GM19239 (cell line): ENCODE results near the gene AAK1.
A peak's percentile ranks its signal among the peaks of the same experiment; 100 is the strongest.
"Not testable (repeated sequence)": the region's sequence is repeated elsewhere in the genome, so short reads cannot be mapped to it uniquely, and the experiment has no call there.

Source experiments
- DNase-seq: peaks from one replicate; pipeline ENCODE4 v3.0.0; 2011; ENCODE audit warnings: low spot score; ENCODE audit not compliant: insufficient read length
- FAIRE-seq: peaks from 2 replicates; lab custom pipeline; 2011; peaks lifted over from hg19 to GRCh38; lab: Jason Lieb, UNC

The AAK1 gene

DNA sequence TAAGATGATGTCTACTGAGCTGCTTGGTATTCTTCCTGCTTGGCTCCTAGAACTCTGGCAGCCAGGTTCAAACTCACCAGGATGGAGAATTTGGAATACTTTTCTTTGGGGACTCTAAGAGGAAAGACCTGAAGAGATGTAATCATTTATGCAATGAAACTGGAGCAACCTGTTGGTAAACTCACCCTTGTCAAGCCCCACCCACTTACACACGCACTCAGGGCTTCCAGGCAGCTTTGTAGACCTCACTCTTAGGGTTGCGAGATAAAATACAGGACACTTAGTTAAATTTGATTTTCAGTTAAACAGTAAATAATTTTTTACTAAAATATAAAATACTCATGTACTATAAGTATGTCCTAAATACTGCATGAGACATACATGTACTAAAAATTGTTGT lies 19.0 kb upstream of the AAK1 start:
- FAIRE-seq: not testable (repeated sequence)

DNA sequence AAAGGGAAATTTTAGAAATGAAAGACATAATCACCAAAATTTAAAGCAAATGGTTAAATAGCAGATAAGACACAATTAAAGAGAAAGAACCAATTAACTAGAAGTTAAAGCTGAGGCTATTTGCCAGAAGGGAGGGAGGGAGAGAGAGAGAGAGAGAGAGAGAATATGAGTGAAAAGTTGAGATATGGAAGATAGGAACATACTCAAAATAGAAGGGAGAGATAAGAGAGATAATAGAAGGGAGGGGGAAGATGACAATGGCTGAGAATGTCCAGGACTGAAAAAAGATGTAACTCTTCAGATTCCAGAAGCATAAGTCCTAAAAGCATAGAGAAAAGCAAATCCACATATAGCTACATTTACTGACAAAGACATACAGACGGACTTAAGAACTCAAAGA lies 17.1 kb upstream of the AAK1 start:
- FAIRE-seq (no peak), DNase-seq (no peak)

More for the DNA sequence above, 19.0 kb upstream of the AAK1 start:
- not testable (repeated sequence) for DNase-seq

DNA sequence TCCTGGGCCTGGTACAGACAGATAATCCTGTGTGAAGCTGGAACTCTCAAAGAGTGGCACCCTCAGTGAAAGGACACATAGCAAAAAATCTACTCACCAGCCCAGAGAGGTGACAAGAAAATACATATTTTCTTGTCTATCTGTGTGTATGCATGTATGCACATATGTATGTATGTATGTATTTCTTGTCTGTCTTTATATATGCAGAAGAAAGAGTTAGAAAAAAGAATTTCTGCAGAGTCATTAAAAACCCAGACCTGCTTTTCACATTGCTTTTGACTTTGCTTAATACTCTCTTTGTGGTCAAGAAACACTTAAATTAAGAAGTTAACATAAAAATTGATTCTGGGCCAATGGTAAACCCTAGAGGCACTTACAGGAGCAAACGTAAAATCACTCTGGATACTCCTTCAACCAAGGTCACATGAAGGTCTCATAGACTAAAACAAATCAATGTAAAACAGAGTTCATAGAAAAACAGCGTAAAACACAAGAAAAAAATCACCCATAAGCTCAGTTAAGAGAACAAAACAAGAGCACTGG lies 16.5 kb upstream of the AAK1 start:
- DNase-seq (no peak), FAIRE-seq (no peak)

DNA sequence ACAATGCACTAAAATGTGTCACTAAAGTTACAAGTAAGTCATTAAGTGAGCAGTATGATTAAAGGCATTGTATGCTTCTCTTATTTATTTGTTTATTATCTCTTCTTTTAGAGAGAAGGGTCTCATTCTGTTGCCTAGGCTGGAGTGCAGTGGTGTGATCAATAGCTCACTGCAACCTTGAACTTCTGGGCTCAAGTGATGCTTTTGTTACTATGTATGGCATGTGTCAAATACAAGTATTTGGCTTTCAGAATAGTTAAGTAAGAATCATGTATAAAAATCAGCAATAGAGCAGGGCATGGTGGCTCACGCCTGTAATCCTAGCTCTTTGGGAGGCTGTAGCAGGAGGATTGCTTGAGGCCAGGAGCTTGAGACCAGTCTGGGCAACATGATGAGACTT lies 15.8 kb upstream of the AAK1 start:
- FAIRE-seq (no peak), DNase-seq (no peak)

DNA sequence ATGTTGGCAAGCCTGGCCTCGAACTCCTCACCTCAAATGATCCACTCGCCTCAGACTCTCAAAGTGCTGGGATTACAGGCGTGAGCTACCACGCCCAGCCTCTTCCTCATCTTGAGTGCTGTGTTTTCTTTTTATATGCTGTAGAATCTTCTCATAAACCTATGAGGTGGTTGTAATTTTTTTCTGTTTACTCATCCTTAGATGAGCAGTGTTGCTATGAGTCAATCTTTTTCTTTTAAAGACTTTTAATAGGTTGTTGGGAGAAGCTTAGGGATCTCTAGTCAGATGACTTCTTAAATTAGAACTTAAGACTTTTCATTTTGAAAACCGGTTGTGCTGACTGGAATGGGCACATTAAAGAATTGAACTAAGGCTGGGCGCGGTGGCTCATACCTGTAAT lies 8.7 kb upstream of the AAK1 start:
- no peak for FAIRE-seq
- DNase-seq: no peak

DNA sequence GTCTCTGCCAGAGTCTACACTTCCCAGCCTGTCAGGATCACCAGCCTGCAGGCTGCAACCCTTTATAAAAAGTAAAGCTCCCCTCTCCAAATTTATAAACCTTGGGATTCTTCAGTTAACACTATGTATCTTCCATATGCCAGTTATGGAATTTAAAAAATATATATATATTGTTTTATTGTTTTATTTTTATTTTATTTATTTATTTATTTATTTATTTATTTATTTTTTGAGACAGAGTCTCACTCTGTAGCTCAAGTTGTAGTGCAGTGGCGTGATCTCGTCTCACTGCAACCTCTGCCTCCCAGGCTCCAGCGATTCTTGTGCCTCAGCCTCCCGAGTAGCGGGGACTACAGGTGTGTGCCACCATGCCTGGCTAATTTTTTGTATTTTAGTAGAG lies 3.7 kb upstream of the AAK1 start:
- not testable (repeated sequence) for DNase-seq, FAIRE-seq

DNA sequence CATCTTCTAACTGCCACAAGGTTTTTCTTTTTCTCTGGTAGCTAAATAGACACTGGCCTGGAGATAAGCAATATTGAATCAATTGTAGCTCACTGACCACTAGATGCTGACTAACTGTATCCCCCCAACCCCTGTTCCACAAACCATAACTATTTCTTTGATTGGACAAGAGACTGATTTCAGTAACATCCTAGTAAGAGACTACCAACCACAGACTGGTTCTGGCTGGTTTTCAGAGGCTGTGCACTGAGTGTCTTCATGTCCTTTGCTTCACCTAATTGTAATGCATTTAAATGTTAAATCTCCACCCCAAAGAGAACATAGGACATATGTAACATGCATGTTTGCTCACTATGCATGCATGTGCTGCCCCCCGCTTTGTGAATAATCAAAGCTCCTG lies 3.2 kb upstream of the AAK1 start:
- DNase-seq (no peak), FAIRE-seq (peak; percentile 8)

DNA sequence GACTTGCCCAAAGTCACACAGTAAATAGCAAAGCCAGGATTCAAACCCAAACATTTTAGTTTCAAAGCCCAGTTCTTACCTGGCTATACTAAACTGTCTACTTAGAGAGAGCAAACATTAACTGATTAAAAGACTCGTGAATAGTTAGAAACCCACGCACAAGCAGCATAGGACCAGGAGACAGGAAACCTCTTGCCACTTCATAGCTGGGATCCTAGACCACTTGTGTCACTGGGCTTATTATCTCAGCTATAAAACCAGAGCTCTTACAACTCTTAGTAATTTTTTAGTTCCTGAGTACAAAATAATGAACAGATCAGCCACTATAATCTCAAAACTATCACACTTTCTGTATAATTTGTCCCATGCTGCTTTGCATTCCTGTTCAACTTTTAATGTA lies 2.4 kb upstream of the AAK1 start:
- FAIRE-seq (peak; percentile 61), DNase-seq (no peak)

DNA sequence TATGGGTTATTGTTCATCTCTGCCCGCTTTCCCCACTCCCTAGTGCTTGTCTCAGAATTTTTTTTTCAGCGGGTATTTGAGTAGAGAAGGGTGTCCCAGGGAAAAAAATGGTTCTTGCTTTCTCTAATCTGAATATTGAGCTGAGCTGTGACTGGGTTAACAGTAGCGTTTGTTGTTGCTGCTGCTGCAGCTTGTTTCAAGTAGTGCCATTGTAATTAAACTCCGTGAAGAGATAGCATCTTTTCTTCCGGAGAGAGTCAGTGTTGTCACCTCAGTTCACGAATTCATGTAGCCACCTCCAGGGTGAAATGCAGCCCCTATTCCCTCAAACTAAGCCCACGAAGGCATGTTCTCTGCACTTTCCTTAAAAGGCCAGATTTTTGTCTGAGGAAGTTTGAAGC lies 1.5 kb upstream of the AAK1 start:
- FAIRE-seq (peak; percentile 80), DNase-seq (no peak)

DNA sequence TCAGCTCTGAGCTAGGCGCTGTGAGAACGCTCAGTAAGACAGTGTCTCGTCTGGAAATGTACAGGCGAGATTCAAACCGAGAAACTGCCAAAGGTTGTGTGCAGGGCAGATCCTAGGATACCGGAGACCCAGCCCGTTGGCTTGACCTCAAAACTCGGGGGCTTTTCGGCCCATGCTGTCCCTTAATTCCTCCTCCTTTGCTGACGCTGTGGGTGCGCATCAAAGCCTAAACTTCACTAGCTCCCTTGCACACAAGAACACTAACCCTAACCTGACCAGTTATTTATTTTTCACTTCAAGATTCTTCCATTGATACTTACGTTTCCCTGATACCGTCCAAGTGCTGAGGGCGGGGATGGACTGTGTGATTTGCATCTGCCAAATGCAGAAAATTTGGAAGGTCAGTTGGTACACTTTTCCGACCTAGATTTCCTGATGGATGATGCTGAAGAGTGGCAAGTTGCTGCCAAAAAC lies 1.0 kb upstream of the AAK1 start:
- peak; percentile 88 for FAIRE-seq
- no peak for DNase-seq

DNA sequence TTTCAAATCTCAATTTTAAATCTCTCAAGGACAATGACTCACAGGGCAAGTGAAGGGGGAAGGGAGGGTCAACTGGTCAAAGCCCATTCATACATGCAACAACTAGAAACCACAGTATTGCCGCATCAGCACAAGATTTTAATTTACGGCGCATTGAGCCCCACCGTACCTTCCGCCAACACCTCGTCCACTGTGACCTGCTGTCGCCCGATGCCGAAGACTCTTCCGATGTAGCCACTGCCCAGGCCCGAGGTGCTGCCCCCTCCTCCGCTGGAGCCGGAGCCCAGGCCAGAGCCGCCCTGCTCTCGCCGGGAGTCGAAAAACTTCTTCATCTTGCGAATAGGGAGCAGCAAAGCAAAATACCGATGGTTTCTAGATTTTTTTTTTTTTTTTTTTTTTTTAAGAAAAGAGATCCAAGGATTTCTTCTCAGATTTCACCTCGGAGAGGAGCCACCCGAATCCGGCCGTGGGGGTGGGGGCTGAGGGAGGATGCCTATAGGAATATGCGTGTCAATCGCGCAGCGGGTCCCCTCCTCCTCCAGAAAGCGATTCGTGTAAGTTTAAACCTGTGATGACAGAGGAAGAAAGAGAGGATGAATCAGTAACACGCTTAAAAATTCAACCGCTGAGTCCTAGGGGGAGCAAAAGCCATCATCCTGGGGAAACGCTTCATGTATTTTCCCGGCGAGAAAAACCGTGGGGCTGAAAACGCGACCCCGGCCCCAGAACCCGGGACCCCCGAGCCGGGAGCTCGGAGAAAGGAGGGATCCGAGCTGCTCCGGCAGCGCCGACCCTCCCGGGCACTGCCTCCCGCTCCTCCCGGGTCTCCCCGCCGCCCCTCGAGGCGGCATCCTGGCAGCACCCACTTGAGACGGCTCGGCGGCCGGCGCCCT lies 584 bp downstream of the AAK1 start:
- FAIRE-seq (no peak), DNase-seq (no peak)

DNA sequence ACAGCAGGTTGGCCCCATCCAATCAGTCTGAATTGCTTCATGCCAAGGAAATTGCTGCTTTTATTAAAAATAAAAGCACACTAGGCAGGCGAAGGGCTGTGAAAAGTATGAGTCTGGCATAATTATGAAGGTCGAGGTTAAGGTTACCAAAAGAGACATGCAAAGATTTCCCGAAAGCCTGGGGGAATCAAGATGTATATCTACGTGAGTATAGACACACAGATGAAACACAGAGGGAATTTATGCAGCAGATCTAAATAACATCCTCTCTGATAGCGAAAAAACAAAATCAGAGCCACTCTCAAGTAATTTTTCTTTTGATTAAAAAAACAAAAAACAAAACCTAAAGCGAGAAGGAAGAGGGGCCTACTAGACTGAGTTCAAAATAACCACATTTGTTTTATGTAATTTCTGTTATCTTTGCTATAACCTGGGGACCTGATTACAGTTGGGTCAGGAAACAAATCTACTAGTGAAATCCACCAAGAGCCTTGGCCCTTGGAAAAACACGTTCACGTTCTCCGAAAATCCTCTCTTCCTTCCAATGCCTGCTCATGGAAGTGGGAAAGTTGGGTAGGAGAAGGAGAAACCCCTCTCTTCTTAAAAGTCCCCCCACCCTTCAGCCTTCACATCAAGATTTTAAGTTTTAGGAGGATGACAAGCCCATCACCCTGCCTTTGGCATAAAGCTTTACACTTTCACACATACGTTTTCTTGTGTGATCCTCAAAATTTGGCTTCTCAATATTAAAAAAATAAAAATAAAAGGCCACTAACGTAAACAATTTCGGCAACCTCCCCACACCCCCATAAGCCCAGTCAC lies 1.4 kb downstream of the AAK1 start:
- DNase-seq (no peak), FAIRE-seq (no peak)

DNA sequence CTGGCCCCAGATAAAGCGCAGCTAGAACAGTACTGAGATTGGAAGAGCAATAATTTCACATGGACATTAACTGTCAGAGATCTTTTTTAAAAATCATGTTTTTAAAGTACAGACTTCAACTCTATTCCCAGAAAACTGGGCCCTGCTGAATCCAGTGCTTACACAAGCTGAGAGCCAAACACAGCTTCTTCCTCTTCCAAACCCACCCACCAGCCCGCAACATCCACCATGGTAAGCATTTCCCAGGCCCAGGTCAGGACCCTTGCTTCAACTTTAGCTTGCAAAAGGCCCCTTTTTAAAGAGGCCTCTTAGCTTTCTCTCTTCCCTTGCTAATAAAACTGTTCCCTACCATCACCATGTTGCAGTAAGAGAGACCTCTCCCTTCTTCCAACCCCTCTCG lies 2.1 kb downstream of the AAK1 start:
- FAIRE-seq: no peak
- DNase-seq: no peak

DNA sequence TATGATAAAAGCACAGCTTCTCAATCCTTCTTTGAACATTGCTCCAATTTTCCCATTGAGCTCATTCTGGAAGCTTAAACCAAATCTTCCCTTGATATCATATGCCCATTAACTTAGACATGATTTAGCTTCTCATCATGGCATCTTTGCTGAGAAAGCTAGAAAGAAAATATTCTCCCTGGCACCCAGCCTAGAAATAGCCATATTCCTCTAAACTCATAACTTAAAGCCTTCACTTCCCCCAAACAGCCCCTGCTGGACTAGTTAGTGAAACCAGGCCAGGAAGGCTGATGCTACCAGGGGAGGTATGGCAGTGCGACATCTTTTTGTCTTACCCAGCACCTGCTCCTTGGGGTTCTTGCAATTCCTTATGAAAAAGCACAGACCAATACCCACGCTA lies 4.3 kb downstream of the AAK1 start:
- no peak for DNase-seq
- FAIRE-seq: no peak

DNA sequence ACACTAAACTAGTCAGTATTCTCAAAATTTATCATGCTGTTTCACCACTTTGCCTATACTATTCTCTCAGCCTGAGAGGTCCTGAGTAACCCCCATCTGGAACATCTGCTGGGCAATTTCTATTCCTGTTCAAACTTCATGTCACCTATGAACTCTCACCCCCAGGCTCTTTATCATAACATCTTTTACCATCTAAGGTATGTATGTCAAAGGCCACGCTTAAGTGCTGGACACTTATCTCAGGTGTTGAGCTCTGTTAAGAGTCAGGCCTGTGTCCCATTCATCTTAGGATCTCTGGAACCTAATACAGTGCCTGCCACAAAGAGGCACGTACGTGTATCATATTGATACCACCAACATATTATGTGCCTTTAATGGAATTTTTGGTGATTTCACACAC lies 4.9 kb downstream of the AAK1 start:
- no peak for DNase-seq
- FAIRE-seq: no peak

DNA sequence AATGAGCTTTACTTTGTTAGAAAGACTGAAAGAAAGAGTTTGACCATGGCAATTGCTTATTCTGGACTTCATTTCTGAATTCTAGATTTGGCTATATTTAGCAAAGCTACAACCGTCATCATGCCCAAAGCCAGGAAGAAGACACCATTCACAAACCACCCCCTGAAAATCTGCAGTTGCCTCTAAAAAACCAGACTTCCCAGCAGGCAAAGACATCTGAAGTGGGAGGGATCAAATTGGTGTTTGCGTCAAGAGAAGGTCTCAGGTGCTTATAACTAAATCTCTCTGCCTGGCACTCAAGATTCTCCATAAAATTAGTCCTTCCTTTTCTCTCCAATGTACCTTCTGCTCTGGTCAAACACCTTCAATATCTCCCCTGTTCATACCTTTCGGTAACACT lies 5.6 kb downstream of the AAK1 start:
- DNase-seq: no peak
- no peak for FAIRE-seq

DNA sequence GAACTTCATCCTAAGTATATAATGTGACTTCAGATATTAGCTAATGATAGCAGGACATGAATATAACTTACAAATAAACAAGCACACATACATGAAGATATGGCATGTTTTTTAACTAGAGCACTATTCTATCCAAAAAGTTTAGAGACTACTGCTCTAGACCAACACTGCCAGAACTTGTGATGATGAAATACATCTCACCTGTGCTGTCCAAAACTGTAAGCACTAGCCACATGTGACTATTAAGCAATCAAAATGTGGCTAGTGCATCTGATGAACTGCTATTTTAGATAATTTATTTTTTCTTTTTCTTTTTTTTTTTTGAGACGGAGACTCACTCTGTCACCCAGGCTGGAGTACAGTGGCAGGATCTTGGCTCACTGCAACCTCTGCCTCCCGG lies 7.1 kb downstream of the AAK1 start:
- FAIRE-seq: no peak
- no peak for DNase-seq

DNA sequence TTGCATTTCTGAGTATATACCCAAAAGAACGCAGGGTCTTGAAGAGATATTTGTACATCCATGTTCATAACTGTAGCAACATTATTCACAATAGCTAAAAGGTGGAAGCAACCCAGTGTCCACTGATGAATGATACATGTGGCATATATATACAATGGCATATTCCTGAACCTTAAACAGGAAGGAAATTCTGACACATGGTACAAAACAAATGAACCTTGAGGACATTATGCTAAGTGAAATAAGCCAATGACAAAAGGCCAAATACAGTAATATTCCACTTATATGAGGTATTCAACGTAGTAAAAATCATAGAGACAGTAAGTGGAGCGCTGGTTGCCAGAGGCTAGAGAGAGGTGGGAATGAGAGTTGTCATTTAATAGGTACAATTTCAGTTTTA lies 8.1 kb downstream of the AAK1 start:
- DNase-seq: no peak
- FAIRE-seq: no peak

DNA sequence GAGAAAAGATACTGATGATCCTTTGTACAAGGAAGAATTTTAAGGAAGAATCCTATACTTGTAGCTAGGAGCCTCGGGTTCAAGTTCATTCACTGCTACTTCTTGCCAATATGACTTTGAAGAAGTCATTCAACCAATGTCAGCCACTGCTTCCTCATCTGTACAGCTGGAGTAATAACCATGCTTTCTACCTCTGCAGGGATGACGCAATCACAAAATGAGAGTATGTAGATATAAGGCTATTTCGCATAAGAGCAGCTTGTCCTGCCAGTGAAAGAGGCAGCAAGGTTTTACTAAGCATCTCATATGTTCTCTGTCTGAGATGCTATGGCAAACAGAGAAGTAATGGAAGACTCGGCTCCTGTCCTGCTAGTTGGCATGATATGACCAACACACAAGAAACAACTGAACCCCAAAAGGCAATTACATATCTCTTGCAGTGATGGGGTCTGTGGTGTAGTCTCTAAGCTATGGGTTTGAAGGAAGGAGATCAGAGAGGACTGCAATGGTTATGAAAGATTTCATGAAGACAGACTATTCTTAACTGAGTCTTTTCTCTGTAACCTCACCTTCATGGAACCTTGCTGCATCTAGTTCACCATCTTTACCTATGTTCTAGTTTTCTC lies 9.2 kb downstream of the AAK1 start:
- no peak for DNase-seq
- FAIRE-seq: no peak

DNA sequence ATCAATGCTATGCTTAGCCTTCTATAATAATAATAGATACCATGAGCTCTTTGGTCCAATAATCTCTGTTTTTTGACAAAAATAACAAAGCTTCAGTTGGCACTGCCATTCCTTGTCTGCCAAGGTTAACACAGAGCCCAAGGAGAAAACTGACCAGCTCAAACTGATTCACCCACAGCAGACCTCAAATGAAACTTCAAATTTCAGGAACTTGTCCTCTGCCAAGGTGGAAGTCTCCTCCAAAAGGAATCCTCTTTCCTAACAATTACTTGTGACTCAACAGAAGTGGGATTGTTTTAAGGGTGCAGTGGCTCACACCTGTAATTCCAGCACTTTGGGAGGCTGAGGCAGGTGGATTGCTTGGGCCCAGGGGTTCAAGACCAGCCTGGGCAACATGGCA lies 12.1 kb downstream of the AAK1 start:
- FAIRE-seq (no peak), DNase-seq (no peak)
